HG03354 (cell line): ENCODE measurements around the gene FBN2.

Experiments used
- ATAC-seq: cut with Tn5 transposase; IDR thresholded peaks from one replicate; pipeline ENCODE4 v1.9.1; 2021; ENCODE audit warnings: mild to moderate bottlenecking; ENCODE audit not compliant: unreplicated experiment, poor library complexity, severe bottlenecking

Gene FBN2

GRCh38 chr5:128276537-128277216 lies 261.4 kb downstream of the FBN2 start:
- no peak for ATAC-seq

GRCh38 chr5:128274441-128274840 lies 263.6 kb downstream of the FBN2 start:
- no peak for ATAC-seq

GRCh38 chr5:128273736-128274135 lies 264.3 kb downstream of the FBN2 start:
- ATAC-seq = no peak

GRCh38 chr5:128271859-128272464 lies 266.1 kb downstream of the FBN2 start:
- ATAC-seq = peak; percentile 57

GRCh38 chr5:128271071-128271470 lies 267.0 kb downstream of the FBN2 start:
- no peak for ATAC-seq

GRCh38 chr5:128264564-128265360 lies 273.3 kb downstream of the FBN2 start:
- ATAC-seq = no peak

GRCh38 chr5:128263357-128263756 lies 274.7 kb downstream of the FBN2 start:
- ATAC-seq = no peak

- ATAC-seq = no peak
Measured at GRCh38 chr5:128262911-128263310, 275.1 kb downstream of the FBN2 start.

- no peak for ATAC-seq
Measured at GRCh38 chr5:128259607-128260021, 278.4 kb downstream of the FBN2 start.

- no peak for ATAC-seq
Measured at GRCh38 chr5:128258372-128258771, 279.7 kb downstream of the FBN2 start.

- ATAC-seq = no peak
Measured at GRCh38 chr5:128257076-128257475, 281.0 kb downstream of the FBN2 start.

- ATAC-seq = no peak
Measured at GRCh38 chr5:128254789-128255188, 283.3 kb downstream of the FBN2 start.

- no peak for ATAC-seq
Measured at GRCh38 chr5:128253880-128254279, 284.2 kb downstream of the FBN2 start.

GRCh38 chr5:128253161-128253560 lies 284.9 kb downstream of the FBN2 start:
- ATAC-seq = no peak

- ATAC-seq = no peak
Measured at GRCh38 chr5:128252756-128253155, 285.3 kb downstream of the FBN2 start.

- no peak for ATAC-seq
Measured at GRCh38 chr5:128252196-128252595, 285.8 kb downstream of the FBN2 start.

GRCh38 chr5:128245974-128246373 lies 292.1 kb downstream of the FBN2 start:
- no peak for ATAC-seq

GRCh38 chr5:128243958-128244582 lies 294.0 kb downstream of the FBN2 start:
- no peak for ATAC-seq

- no peak for ATAC-seq
Measured at GRCh38 chr5:128241051-128241695, 296.9 kb downstream of the FBN2 start.

GRCh38 chr5:128237546-128237945 lies 300.5 kb downstream of the FBN2 start:
- no peak for ATAC-seq
